OCI-LY3 (cell line): ENCODE measurements around the gene MAP3K4.

ENCODE experiments used
- CTCF ChIP-seq: fragments of 200-600, 300-600 bp; sonication (generic); IDR thresholded peaks from 2 replicates; pipeline ENCODE4 v1.5.1; 2014; ENCODE audit warnings: antibody characterized with exemption, low read length, low read depth
- EZH2phosphoT487 ChIP-seq: fragments of 200-600 bp; shearing (Covaris generic); IDR thresholded peaks from 2 replicates; pipeline ENCODE4 v1.6.1; 2018; ENCODE audit warnings: antibody characterized with exemption, mixed run types, low read depth

- TF ChIP-seq CTCF (no peak), EZH2phosphoT487 (no peak)
Observed at GRCh38 chr6:161058741-161059140, 67.2 kb downstream of the MAP3K4 start.
